GM19395 (cell line): ENCODE results near the gene TMEM63C.

Experiments
- ATAC-seq: cut with Tn5 transposase; IDR thresholded peaks from one replicate; pipeline ENCODE4 v1.9.1; 2021; ENCODE audit warnings: mild to moderate bottlenecking, moderate library complexity; ENCODE audit not compliant: unreplicated experiment

Gene TMEM63C

GRCh38 chr14:77195766-77196165, 14.2 kb downstream of the TMEM63C start:
- no peak for ATAC-seq

- ATAC-seq, result no peak
Measured at GRCh38 chr14:77197988-77198387, 16.4 kb downstream of the TMEM63C start.

- ATAC-seq, result no peak
Measured at GRCh38 chr14:77198561-77198960, 17.0 kb downstream of the TMEM63C start.

- no peak for ATAC-seq
Measured at GRCh38 chr14:77199590-77199989, 18.0 kb downstream of the TMEM63C start.

GRCh38 chr14:77200406-77200985, 18.9 kb downstream of the TMEM63C start:
- no peak for ATAC-seq

GRCh38 chr14:77201696-77202095, 20.1 kb downstream of the TMEM63C start:
- no peak for ATAC-seq

GRCh38 chr14:77203611-77204458, 22.2 kb downstream of the TMEM63C start:
- no peak for ATAC-seq

- ATAC-seq, result no peak
Measured at GRCh38 chr14:77204459-77204771, 22.8 kb downstream of the TMEM63C start.

- no peak for ATAC-seq
Measured at GRCh38 chr14:77204907-77205306, 23.3 kb downstream of the TMEM63C start.

GRCh38 chr14:77205566-77205965, 24.0 kb downstream of the TMEM63C start:
- no peak for ATAC-seq

GRCh38 chr14:77206261-77206824, 24.7 kb downstream of the TMEM63C start:
- ATAC-seq, result no peak

- ATAC-seq, result no peak
Measured at GRCh38 chr14:77206877-77207389, 25.3 kb downstream of the TMEM63C start.

GRCh38 chr14:77208291-77208978, 26.8 kb downstream of the TMEM63C start:
- ATAC-seq, result no peak

- no peak for ATAC-seq
Measured at GRCh38 chr14:77208979-77209318, 27.4 kb downstream of the TMEM63C start.

GRCh38 chr14:77212097-77212870, 30.7 kb downstream of the TMEM63C start:
- ATAC-seq, result no peak

- ATAC-seq, result peak; percentile 76
Measured at GRCh38 chr14:77212943-77213678, 31.5 kb downstream of the TMEM63C start.

- ATAC-seq, result no peak
Measured at GRCh38 chr14:77213679-77214016, 32.0 kb downstream of the TMEM63C start.

- no peak for ATAC-seq
Measured at GRCh38 chr14:77214216-77214615, 32.6 kb downstream of the TMEM63C start.

- no peak for ATAC-seq
Measured at GRCh38 chr14:77217551-77217950, 36.0 kb downstream of the TMEM63C start.

- no peak for ATAC-seq
Measured at GRCh38 chr14:77219591-77219990, 38.0 kb downstream of the TMEM63C start.
